GM21576 (cell line): ENCODE data around the gene ENPEP.
"Not testable (repeated sequence)": the region's sequence is repeated elsewhere in the genome, so short reads cannot be mapped to it uniquely, and the experiment has no call there.

Experiments used
- ATAC-seq: cut with Tn5 transposase; IDR thresholded peaks from one replicate; pipeline ENCODE4 v1.9.1; 2021; ENCODE audit warnings: mild to moderate bottlenecking, moderate library complexity; ENCODE audit not compliant: unreplicated experiment

The ENPEP gene

GRCh38 chr4:110516106-110516922 is 40.4 kb downstream of the ENPEP start:
- ATAC-seq = peak; percentile 85

DNA sequence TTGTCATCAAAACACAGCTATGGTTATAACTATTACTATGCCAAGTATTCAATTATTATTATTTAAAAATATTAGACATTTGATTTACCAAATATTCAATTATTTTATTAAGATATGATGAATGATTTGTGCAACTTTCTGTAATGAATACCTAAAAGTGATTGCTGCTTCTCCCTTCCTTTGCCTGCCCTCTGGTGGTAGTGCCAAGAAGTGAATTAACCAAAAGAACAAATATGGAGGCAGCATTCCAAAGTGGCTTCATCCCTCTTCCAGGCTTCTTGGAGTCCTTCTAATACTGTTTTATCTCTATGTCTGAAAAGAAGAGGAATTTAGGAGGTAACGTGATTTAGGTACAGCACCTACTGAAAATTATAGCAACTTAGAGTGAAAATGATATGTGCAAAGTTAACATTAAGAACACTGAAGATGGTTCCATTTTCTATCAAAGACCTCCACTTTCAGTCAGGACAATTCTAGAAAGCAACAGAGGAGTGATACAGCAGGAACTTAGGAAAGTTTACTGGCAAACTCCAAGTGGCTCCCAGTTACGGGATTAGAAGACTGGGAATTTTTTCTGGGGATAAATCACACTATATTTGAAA is 43.0 kb downstream of the ENPEP start:
- no peak for ATAC-seq

DNA sequence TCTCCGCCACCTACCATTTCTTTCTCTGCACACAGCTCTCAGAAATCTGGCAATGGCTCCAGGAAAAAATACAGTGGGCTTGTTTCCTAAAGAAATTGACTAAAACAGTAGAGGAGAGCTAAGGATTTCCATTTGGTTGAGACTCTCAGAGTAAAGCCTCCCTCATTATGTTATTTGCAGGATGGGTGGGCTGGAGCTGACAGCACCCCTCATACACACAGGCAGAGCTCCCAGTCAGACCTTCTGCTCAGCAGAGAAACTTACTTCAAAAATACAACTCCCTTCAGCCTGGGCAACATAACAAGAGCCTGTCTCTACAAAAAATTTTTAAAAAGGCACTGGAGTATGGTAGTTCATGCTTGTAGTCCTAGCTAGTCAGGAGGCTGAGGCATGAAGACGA is 44.9 kb downstream of the ENPEP start:
- ATAC-seq = no peak

DNA sequence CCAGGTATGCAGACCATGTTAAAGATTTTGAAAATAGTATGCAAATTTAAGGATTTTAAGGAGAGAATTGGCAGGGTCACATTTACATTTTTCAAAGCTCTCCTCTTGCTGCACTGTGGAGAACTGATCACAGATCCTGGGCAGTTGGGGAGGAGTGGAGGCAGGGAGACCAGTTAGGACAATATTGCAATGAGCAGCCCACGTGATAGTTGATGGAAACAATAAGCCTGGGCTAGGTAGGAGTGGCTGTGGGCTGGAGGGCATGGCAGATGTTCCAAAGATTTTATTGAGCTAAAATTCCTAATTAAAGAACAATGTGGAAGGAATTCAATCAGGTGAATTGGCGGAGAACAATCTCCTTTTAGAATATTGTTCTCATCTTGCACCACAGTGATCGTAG is 50.6 kb downstream of the ENPEP start:
- ATAC-seq = no peak

- ATAC-seq = no peak
Measured at GRCh38 chr4:110527156-110527555, 51.2 kb downstream of the ENPEP start.

GRCh38 chr4:110532901-110533589 is 57.1 kb downstream of the ENPEP start:
- ATAC-seq = no peak

DNA sequence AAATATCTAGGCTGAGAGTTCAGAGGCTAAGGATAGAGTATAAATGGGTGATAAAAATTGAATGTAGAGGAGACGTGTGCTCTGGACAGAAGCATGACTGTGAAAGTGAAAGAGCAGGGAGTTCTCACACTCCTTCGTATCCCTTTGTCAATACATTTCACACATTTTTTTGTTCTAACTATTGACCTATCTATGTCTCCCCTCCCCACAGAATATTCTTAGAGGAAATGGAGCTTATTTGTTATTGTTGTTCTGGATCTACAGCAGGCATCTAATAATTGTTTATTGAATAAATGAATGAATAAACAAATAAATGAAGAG is 57.6 kb downstream of the ENPEP start:
- no peak for ATAC-seq

DNA sequence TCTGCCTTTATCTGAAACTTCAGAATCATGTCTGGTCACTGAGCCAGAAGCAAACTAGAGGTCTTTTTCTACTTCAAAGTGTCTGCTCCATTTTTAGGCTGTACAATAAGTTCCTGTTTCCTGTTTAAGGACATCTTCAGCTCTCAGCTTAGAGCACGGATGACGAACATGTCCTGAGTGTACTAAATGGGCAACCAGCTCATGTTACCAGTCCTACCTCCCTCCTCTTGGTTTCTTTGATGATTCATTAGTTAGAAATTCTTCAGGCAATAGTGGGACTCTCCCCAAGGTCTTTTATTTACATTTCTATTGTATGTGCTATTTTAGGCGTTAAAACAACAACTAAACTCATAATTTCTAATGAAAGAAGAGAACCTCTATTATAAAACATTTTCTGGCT is 58.0 kb downstream of the ENPEP start:
- ATAC-seq = no peak

- no peak for ATAC-seq
Measured at GRCh38 chr4:110540581-110540980, 64.6 kb downstream of the ENPEP start.

DNA sequence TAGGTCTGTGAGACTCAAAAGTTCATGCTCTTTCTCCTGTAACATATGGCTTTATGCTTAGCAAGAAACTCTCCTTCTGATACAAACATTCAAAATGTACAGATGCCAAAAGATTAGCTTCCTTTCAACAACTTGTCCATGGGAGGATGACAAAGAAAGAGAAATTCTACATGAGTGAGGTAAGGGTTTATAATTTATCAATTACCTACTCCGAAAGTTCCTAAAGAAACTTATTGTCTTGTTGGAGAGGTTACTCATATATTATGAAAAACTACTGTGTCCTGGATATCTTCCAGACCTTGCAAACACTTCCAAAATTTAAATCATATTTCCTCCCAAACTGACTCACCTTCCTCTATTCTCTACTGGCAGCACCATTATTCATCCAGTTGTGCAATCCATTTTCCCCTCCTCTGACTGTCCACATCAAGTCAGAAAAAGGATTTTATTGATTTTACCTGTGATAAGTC is 65.1 kb downstream of the ENPEP start:
- no peak for ATAC-seq

DNA sequence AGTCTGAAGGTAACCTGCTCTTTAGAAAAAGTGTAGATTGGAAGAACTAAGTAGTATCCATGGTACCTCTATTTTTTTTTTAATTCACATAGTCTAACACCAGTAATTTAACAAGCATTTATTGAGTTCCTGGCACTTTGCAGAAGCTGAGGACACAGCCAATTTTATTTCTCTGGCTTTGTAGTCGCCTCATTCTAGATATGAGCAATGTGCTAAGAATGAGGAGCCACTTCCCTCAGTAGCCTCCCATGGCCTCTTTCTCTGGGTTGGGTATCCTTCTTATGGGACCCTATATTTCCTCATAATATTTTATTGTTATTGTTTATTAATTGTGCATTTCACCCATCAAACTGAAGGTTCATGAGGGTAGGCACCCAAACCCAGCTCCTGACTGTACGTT is 67.6 kb downstream of the ENPEP start:
- ATAC-seq = no peak

GRCh38 chr4:110544594-110544993 is 68.6 kb downstream of the ENPEP start:
- no peak for ATAC-seq

DNA sequence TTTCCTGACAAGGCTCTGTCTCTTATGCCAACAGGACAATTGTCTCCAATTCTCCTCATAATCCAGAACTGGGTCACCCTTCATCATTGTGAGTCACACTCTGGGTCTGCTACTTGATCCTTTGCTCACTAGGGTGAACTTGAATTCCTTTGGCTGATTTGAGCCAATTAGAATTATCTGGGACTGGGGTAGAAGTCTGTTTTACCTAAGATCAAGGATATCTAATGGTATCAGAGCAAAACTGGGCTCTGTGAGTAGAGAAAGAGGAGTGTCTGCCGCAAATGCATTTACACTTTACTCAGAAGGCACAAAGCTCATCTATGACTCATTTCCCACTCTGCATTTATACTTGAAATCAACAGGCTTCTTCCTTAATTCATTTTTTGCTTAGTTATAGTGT is 74.3 kb downstream of the ENPEP start:
- no peak for ATAC-seq

- no peak for ATAC-seq
Measured at GRCh38 chr4:110553197-110553596, 77.2 kb downstream of the ENPEP start.

DNA sequence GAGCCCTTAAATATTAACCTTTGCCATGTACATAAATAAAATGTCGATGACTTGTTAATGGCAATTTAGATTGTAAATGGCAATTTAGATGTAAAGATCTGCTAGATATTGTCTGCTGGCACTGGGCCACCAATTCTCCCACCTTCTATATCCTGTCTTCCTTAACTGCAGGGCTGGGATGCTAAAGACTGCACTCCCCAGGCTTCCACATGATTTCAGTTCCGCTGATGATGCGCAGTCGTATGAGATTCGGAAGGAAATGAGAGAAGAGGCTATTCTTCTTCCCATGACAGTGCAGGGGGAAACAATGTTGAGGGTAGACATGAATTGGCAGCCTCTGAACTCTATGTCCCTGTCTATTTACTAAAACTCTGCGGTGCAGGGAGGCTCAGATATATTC is 91.3 kb downstream of the ENPEP start:
- ATAC-seq = no peak

DNA sequence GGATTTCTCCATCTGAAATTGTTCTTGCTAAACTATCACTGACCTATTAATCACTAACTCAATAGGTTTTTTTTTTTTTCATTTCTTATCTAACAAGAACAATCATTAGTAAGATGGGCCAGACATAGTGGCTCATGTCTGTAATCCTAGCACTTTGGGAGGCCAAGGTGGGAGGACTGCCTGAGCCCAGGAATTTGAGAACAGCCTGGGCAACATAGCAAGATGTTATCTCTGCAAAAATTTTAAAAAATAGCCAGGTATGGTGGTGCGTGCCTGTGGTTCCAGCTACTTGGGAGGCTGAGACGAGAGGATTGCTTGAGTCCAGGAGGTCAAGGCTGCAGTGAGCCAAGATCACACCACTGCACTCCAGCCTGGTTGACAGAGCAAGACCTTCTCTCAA is 100.7 kb downstream of the ENPEP start:
- not testable (repeated sequence) for ATAC-seq

- ATAC-seq = no peak
Measured at GRCh38 chr4:110586131-110586850, 110.3 kb downstream of the ENPEP start.

GRCh38 chr4:110587666-110588285 is 111.8 kb downstream of the ENPEP start:
- no peak for ATAC-seq

DNA sequence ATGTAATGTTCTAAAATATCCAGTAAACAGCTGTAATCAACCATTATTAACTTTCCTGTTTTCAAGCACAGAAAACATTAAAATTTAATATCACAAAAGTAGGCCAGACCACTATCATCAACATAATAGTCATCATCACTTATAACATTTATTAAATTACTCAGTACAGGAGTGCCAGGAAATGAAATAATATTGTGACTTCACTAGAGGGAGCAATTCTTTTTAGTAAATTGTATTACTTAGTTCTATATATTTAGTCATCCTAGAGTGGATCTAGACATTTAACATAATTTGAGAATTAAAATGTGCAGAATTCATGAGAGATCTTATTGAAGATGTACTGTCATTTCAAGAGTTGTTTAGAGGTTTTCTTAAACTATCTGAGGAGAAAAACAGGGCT is 113.3 kb downstream of the ENPEP start:
- no peak for ATAC-seq

DNA sequence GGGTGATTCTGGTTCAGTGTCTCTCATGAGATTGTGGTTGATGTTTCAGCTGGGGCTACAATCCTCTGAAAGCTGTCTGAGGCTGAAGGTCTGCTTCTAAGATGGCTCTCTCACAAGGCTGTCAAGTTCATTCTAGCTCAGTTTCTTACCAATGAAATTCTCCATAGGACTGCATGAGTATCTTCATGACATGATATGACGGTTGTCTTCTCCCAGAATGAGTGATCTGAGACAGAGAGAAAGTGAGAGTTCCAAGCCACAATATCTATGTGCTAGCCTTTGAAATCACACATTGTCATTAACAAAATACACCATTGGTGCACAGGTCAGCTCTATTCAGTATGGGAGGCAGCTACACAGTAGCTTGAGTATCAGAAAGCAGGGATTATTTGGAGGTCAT is 119.6 kb downstream of the ENPEP start:
- ATAC-seq = no peak

- ATAC-seq = no peak
Measured at GRCh38 chr4:110596431-110596830, 120.5 kb downstream of the ENPEP start.
